Neural progenitor cell (in vitro differentiated cells): ENCODE results near the gene SFSWAP.

Source experiments
- CTCF ChIP-seq: fragments of 200-600 bp; sonication (generic); IDR thresholded peaks from 2 replicates; pipeline ENCODE4 v1.5.1; 2017; ENCODE audit warnings: antibody characterized with exemption, mild to moderate bottlenecking
- EZH2 ChIP-seq: fragments of 200-600 bp; sonication (generic); IDR thresholded peaks from 2 replicates; pipeline ENCODE4 v1.6.1; 2017; ENCODE audit warnings: antibody characterized with exemption, mild to moderate bottlenecking, moderate library complexity

- TF ChIP-seq CTCF (no peak), EZH2 (peak; percentile 65)
Measured at GRCh38 chr12:131829356-131829747, 118.5 kb downstream of the SFSWAP start.
